IMR-90 (cell line): ENCODE measurements around the gene FAAP100. TPM values are rescaled to one million over a fixed set of nuclear protein-coding genes. Genes with fewer than 3 reads are reported as not detected.

ENCODE experiments used
- ATAC-seq: fragments of 200-7000 bp; cut with Tn5 transposase; 2 replicates; pipeline ENCODE4 v1.9.1; 2020; ENCODE audit warnings: low read depth, mild to moderate bottlenecking, moderate library complexity
- BruUV-seq: library from RNA; stranded (reverse); fragments of 400-500 nt; replicated peaks from 2 replicates; lab custom pipeline; 2021; lab: Mats Ljungman, UMichigan
- CTCF ChIA-PET: fragments of 300-600 bp; formaldehyde crosslinking; extraction: SDS; loops from one replicate; lab custom pipeline; 2021; ENCODE audit warnings: antibody characterized with exemption; lab: Yijun Ruan, JAX
- POLR2A ChIA-PET: fragments of 300-600 bp; sonication (Branson Sonifier 250); formaldehyde crosslinking; loops from one replicate; lab custom pipeline; 2022; ENCODE audit warnings: antibody characterized with exemption; ENCODE audit not compliant: unreplicated experiment; lab: Charles Lee
- DNase-seq: peaks from one replicate; pipeline ENCODE4 v3.0.0; 2013
- H2AFZ ChIP-seq: replicated peaks from 2 replicates; pipeline ENCODE3; 2013; ENCODE audit warnings: low read length, mild to moderate bottlenecking; ENCODE audit not compliant: poor library complexity
- H2AK5ac ChIP-seq: 2 replicates; pipeline ENCODE4 v1.6.1; 2013; ENCODE audit warnings: low read depth, low read length, inconsistent platforms
- H2AK9ac ChIP-seq: replicated peaks from 2 replicates; pipeline ENCODE3; 2013; ENCODE audit warnings: mild to moderate bottlenecking, low read depth, low read length, moderate library complexity; ENCODE audit not compliant: poor library complexity
- H2BK120ac ChIP-seq: 2 replicates; pipeline ENCODE4 v1.6.1; 2013; ENCODE audit warnings: low read depth, low read length, inconsistent platforms
- H2BK15ac ChIP-seq: 3 replicates; pipeline ENCODE4 v1.6.1; 2013; ENCODE audit warnings: low read depth, low read length, inconsistent platforms
- H2BK20ac ChIP-seq: 2 replicates; pipeline ENCODE4 v1.6.1; 2013; ENCODE audit warnings: low read depth, mild to moderate bottlenecking, inconsistent platforms, low read length, moderate library complexity
- H2BK5ac ChIP-seq: 2 replicates; pipeline ENCODE4 v1.6.1; 2013; ENCODE audit warnings: mild to moderate bottlenecking, low read depth, low read length, inconsistent platforms; ENCODE audit not compliant: poor library complexity, severe bottlenecking
- H3K14ac ChIP-seq: replicated peaks from 2 replicates; pipeline ENCODE4 v1.6.1; 2013; ENCODE audit warnings: low read depth, low read length, inconsistent platforms
- H3K18ac ChIP-seq: 2 replicates; pipeline ENCODE4 v1.6.1; 2013; ENCODE audit warnings: low read depth, low read length, control low read depth
- H3K23ac ChIP-seq: 2 replicates; pipeline ENCODE4 v1.6.1; 2013; ENCODE audit warnings: low read depth, low read length, inconsistent platforms
- H3K27ac ChIP-seq: 2 replicates; pipeline ENCODE4 v1.5.1; 2013; ENCODE audit warnings: mild to moderate bottlenecking, control low read depth, low read length; ENCODE audit not compliant: insufficient read depth
- H3K27me3 ChIP-seq: 2 replicates; pipeline ENCODE4 v1.6.1; 2013; ENCODE audit warnings: low read length; ENCODE audit not compliant: control insufficient read depth, insufficient read depth
- H3K36me3 ChIP-seq: 2 replicates; pipeline ENCODE4 v1.6.1; 2013; ENCODE audit warnings: low read length, mixed read lengths; ENCODE audit not compliant: control insufficient read depth, insufficient read depth
- H3K4ac ChIP-seq: 2 replicates; pipeline ENCODE4 v1.6.1; 2013; ENCODE audit warnings: low read depth, low read length, inconsistent platforms
- H3K4me1 ChIP-seq: 2 replicates; pipeline ENCODE4 v1.6.1; 2013; ENCODE audit warnings: low read length, mixed read lengths; ENCODE audit not compliant: control insufficient read depth, insufficient read depth
- H3K4me2 ChIP-seq: 2 replicates; pipeline ENCODE4 v1.6.1; 2013; ENCODE audit warnings: low read depth, mild to moderate bottlenecking, control low read depth, low read length, moderate library complexity
- H3K4me3 ChIP-seq: 2 replicates; pipeline ENCODE4 v1.5.1; 2013; ENCODE audit warnings: low read depth, mild to moderate bottlenecking, control low read depth, low read length, moderate library complexity; ENCODE audit not compliant: insufficient read depth
- H3K56ac ChIP-seq: 2 replicates; pipeline ENCODE4 v1.6.1; 2013; ENCODE audit warnings: low read length, inconsistent platforms; ENCODE audit not compliant: insufficient read depth; ENCODE audit errors: extremely low read depth
- H3K79me1 ChIP-seq, 2 experiments: 2 replicates each; pipeline ENCODE4 v1.6.1; 2013; ENCODE audit warnings: low read length in 2 of 2, inconsistent platforms in 1 of 2, low read depth in 1 of 2
- H3K9ac ChIP-seq: 2 replicates; pipeline ENCODE4 v1.6.1; 2013; ENCODE audit warnings: low read depth, low read length, control low read depth
- H3K9me1 ChIP-seq: 2 replicates; pipeline ENCODE4 v1.6.1; 2013; ENCODE audit warnings: low read length, inconsistent platforms; ENCODE audit not compliant: insufficient read depth
- H3K9me3 ChIP-seq: 2 replicates; pipeline ENCODE4 v1.6.1; 2013; ENCODE audit warnings: low read length; ENCODE audit not compliant: control insufficient read depth, insufficient read depth
- H4K20me1 ChIP-seq: 2 replicates; pipeline ENCODE4 v1.6.1; 2013; ENCODE audit warnings: low read length, inconsistent platforms; ENCODE audit not compliant: insufficient read depth
- H4K5ac ChIP-seq: 2 replicates; pipeline ENCODE4 v1.6.1; 2013; ENCODE audit warnings: mild to moderate bottlenecking, low read depth, low read length, control low read depth
- H4K8ac ChIP-seq, 2 experiments: 2 replicates each; pipeline ENCODE4 v1.6.1; 2013; ENCODE audit warnings: low read depth in 2 of 2, low read length in 2 of 2, control low read depth in 1 of 2, inconsistent platforms in 1 of 2
- H4K91ac ChIP-seq: 2 replicates; pipeline ENCODE4 v1.6.1; 2013; ENCODE audit warnings: low read depth, low read length, inconsistent platforms; ENCODE audit not compliant: insufficient read depth
- BHLHE40 ChIP-seq: fragments of 150-350 bp; IDR thresholded peaks from 2 replicates; pipeline ENCODE4 v1.6.1; 2016; ENCODE audit warnings: mild to moderate bottlenecking, low read depth, low read length
- CEBPB ChIP-seq: IDR thresholded peaks from 2 replicates; pipeline ENCODE4 v1.6.1; 2012; ENCODE audit warnings: low read depth, low read length, improper control_type of control experiment
- CHD1 ChIP-seq: IDR thresholded peaks from 2 replicates; pipeline ENCODE4 v1.6.1; 2012; ENCODE audit warnings: low read depth, low read length, improper control_type of control experiment
- FOS ChIP-seq: fragments of 150-350 bp; IDR thresholded peaks from 2 replicates; pipeline ENCODE4 v1.6.1; 2016; ENCODE audit warnings: low read depth, low read length
- MAZ ChIP-seq: IDR thresholded peaks from 2 replicates; pipeline ENCODE4 v1.6.1; 2012; ENCODE audit warnings: low read depth, mild to moderate bottlenecking, low read length, improper control_type of control experiment, moderate library complexity, borderline replicate concordance
- MXI1 ChIP-seq: IDR thresholded peaks from 2 replicates; pipeline ENCODE4 v1.6.1; 2012; ENCODE audit warnings: low read depth, mild to moderate bottlenecking, low read length, moderate library complexity, borderline replicate concordance
- NFE2L2 ChIP-seq: fragments of 150-350 bp; IDR thresholded peaks from 2 replicates; pipeline ENCODE4 v1.6.1; 2016; ENCODE audit warnings: low read depth, mild to moderate bottlenecking, low read length
- POLR2A ChIP-seq: IDR thresholded peaks from 2 replicates; pipeline ENCODE4 v1.6.1; 2012; ENCODE audit warnings: mild to moderate bottlenecking, low read depth, low read length
- RAD21 ChIP-seq: IDR thresholded peaks from 2 replicates; pipeline ENCODE4 v1.6.1; 2012; ENCODE audit warnings: low read length, improper control_type of control experiment
- RCOR1 ChIP-seq: IDR thresholded peaks from 2 replicates; pipeline ENCODE4 v1.6.1; 2012; ENCODE audit warnings: mild to moderate bottlenecking, low read length, improper control_type of control experiment; ENCODE audit not compliant: insufficient replicate concordance
- RFX5 ChIP-seq: IDR thresholded peaks from 2 replicates; pipeline ENCODE4 v1.8.0; 2012; ENCODE audit warnings: low read depth, mild to moderate bottlenecking, low read length, moderate library complexity
- SMC3 ChIP-seq: fragments of 150-350 bp; IDR thresholded peaks from 2 replicates; pipeline ENCODE4 v1.6.1; 2016; ENCODE audit warnings: low read depth, mild to moderate bottlenecking, antibody characterized with exemption, low read length, moderate library complexity
- WGBS, 2 experiments: methylation state at CpG; one replicate each; pipeline versions ENCODE4 v1.1.5 to v1.1.7; 2013; ENCODE audit warnings: missing lambda C conversion rate in 2 of 2; ENCODE audit not compliant: insufficient read length in 1 of 2; ENCODE audit errors: extremely low coverage in 2 of 2; 5-methylcytosine and 5-hydroxymethylcytosine counted together
- dilution Hi-C: fragments of 300-500 bp; cut with HindIII; formaldehyde crosslinking; loops from one replicate; pipeline ENCODE4 v1.14.3; 2018; ENCODE audit warnings: low sequenced_read_pairs; ENCODE audit not compliant: unreplicated experiment
- in situ Hi-C: fragments of 300-500 bp; cut with MboI; formaldehyde crosslinking; loops from 3 replicates; pipeline ENCODE4 v1.14.3; 2019; ENCODE audit warnings: low sequenced_read_pairs, inconsistent platforms, mixed read lengths
- intact Hi-C: fragments of 100-400 bp; cut with micrococcal nuclease; formaldehyde crosslinking; loops from 2 replicates; pipeline ENCODE4 v1.10.0; 2022
- polyA plus RNA-seq, 3 experiments: library from polyadenylated mRNA; depleted of rRNA; stranded (reverse); fragments of >200 nt; gene quantifications; 2 replicates each; pipeline ENCODE4 v1.2.3, GENCODE V29; 2012; ENCODE audit warnings: low replicate concordance in 1 of 3
- total RNA-seq: library from RNA; depleted of rRNA; stranded (reverse); fragments of >200 nt; gene quantifications from 2 replicates; pipeline ENCODE4 v1.2.3, GENCODE V29; 2012
- TF ChIP-seq, protein P1 (sequence below): conservative IDR thresholded peaks from 2 replicates; pipeline ENCODE4 v1.5.1; 2012; ENCODE audit warnings: mild to moderate bottlenecking, low read depth, low read length, improper control_type of control experiment
- TF ChIP-seq, protein P2 (sequence below): fragments of 150-350 bp; IDR thresholded peaks from 2 replicates; pipeline ENCODE4 v1.6.1; 2016; ENCODE audit warnings: low read depth, mild to moderate bottlenecking, low read length, moderate library complexity, borderline replicate concordance

The FAAP100 gene
- total and polyA plus RNA-seq, 2 of the 4 experiments (the other 2 are of a cell fraction): 7.9 to 24.8 TPM

DNA sequence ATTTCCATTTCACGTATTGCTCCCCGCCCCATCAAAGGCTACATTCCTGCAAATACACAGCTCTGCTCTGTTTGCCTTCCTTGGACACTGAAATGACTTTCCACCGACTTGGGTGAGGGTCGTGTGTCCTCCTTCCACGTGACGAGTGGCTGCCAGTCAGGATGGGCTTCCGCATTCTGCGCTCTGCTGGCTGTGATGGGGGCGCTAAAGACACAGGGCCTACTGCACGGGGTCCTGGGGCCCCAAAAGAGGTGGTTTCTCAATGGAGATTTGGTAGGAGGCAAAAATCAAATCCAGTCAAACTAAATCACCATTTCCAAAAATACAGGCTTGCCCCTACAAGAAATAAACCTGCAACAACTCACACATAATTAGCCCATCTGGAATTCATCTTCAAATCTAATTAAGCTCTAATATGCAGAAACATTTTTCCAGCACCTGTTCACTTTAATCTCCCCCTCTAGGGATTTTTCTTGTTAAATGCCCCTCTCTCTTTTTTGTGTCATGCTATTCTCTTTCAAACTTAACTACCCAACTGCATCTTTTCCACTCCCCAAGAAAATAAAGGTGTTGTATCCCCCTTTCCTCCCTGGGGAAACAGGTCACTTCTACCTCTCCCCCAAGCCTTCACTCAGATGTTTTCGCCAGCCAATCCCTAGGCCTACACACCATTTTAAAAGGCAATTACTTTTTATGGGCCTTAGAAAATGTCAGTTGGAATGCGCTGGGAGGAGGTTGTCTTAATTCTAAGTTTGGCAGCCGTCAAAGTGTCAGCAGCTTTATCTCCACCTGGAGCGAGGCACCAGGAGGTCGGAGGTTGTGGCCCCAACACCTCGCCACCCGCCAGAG lies 21.9 kb upstream of the FAAP100 start:
- no peak overlapping the region for H3K9ac ChIP-seq
- H3K27ac ChIP-seq: no peak overlapping the region
- ChIA-PET POLR2A (no interaction called here), CTCF (interaction anchor here (1.5 kb wide), 1 partner anchor 10 kb away, joined by 3 read pairs; no protein-coding TSS in a partner anchor)
- intact Hi-C loops (no loop called here), dilution Hi-C loops (no loop called here), in situ Hi-C loops (no loop called here)
- no peaks in the 10 kb centered on the region for H3K9me3 ChIP-seq
- H3K23ac ChIP-seq: no peak overlapping the region
- no peak overlapping the region for H4K5ac ChIP-seq
- peaks cover 47% of the 10 kb centered on the region for H3K36me3 ChIP-seq
- peaks cover 26% of the 10 kb centered on the region for H3K4me1 ChIP-seq
- H2BK15ac ChIP-seq: no peak overlapping the region
- H3K4me2 ChIP-seq: no peak overlapping the region
- BruUV-seq: no TSS peak
- peaks cover 25% of the 10 kb centered on the region for H4K20me1 ChIP-seq
- H3K56ac ChIP-seq: no peak overlapping the region
- H3K9me1 ChIP-seq: peaks cover 45% of the 10 kb centered on the region
- no peak overlapping the region for H3K14ac ChIP-seq
- H3K79me1 ChIP-seq: peaks cover 43 to 93% of the 10 kb centered on the region in 2 experiments
- no peak for DNase-seq
- no peak overlapping the region for H2BK5ac ChIP-seq
- no peak overlapping the region for H3K4me3 ChIP-seq
- H2AFZ ChIP-seq: no peak overlapping the region
- peak overlapping the region; percentile 5 for H2AK9ac ChIP-seq
- 95% methylated on average over 6 of the region's 17 CpGs; no CpG with 5 or more reads in 1 of the 2 experiments for WGBS, 2 experiments
- 0 out of 2 replicates have a peak overlapping the region, but pooled peaks have one; percentile 1 for H2AK5ac ChIP-seq
- no peak overlapping the region for H4K8ac ChIP-seq
- no peaks in the 10 kb centered on the region for H3K27me3 ChIP-seq
- H3K4ac ChIP-seq: peak overlapping the region; percentile 24; the same call in 1 of the 2 replicates
- no peak for ATAC-seq
- H4K91ac ChIP-seq: no peak overlapping the region
- H3K18ac ChIP-seq: no peak overlapping the region
- H2BK120ac ChIP-seq: no peak overlapping the region; the same call in 1 of the 2 replicates
- H2BK20ac ChIP-seq: no peak overlapping the region
- TF ChIP-seq, protein P1, sequence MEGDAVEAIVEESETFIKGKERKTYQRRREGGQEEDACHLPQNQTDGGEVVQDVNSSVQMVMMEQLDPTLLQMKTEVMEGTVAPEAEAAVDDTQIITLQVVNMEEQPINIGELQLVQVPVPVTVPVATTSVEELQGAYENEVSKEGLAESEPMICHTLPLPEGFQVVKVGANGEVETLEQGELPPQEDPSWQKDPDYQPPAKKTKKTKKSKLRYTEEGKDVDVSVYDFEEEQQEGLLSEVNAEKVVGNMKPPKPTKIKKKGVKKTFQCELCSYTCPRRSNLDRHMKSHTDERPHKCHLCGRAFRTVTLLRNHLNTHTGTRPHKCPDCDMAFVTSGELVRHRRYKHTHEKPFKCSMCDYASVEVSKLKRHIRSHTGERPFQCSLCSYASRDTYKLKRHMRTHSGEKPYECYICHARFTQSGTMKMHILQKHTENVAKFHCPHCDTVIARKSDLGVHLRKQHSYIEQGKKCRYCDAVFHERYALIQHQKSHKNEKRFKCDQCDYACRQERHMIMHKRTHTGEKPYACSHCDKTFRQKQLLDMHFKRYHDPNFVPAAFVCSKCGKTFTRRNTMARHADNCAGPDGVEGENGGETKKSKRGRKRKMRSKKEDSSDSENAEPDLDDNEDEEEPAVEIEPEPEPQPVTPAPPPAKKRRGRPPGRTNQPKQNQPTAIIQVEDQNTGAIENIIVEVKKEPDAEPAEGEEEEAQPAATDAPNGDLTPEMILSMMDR: no peak
- no peak for TF ChIP-seq RAD21
- TF ChIP-seq FOS: no peak
- TF ChIP-seq CHD1: no peak
- TF ChIP-seq MAZ: no peak
- TF ChIP-seq MXI1: no peak
- no peak for TF ChIP-seq SMC3
- TF ChIP-seq, protein P2, sequence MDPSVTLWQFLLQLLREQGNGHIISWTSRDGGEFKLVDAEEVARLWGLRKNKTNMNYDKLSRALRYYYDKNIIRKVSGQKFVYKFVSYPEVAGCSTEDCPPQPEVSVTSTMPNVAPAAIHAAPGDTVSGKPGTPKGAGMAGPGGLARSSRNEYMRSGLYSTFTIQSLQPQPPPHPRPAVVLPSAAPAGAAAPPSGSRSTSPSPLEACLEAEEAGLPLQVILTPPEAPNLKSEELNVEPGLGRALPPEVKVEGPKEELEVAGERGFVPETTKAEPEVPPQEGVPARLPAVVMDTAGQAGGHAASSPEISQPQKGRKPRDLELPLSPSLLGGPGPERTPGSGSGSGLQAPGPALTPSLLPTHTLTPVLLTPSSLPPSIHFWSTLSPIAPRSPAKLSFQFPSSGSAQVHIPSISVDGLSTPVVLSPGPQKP: no peak
- TF ChIP-seq CEBPB: no peak
- no peak for TF ChIP-seq RFX5
- TF ChIP-seq NFE2L2: no peak
- no peak for TF ChIP-seq POLR2A
- no peak for TF ChIP-seq RCOR1
- TF ChIP-seq BHLHE40: no peak
